Esophagus muscularis mucosa (tissue), 4 donors: ENCODE measurements around the gene PDE4DIP.
"Not testable (repeated sequence)": the region's sequence is repeated elsewhere in the genome, so short reads cannot be mapped to it uniquely, and the experiment has no call there.

ENCODE experiments used
- EP300 ChIP-seq: sonication (generic); formaldehyde crosslinking; IDR thresholded peaks from one replicate; pipeline ENCODE4 v1.6.1; 2017; ENCODE audit warnings: antibody characterized with exemption
- POLR2A ChIP-seq: fragments of 450-650 bp; IDR thresholded peaks from one replicate; pipeline ENCODE4 v1.6.1; 2017; ENCODE audit warnings: antibody characterized with exemption, moderate library complexity, mild to moderate bottlenecking, low read depth
- POLR2AphosphoS5 ChIP-seq, 2 donors: sonication (generic); formaldehyde crosslinking; IDR thresholded peaks; one replicate each; pipeline ENCODE4 v1.6.1; 2017; ENCODE audit warnings: antibody characterized with exemption in 2 of 2
- TF ChIP-seq, protein P1 (sequence below), 3 experiments: fragments of 200-600 bp in 2 of 3; fragments of 450-650 bp in 1 of 3; sonication (generic) in 2 of 3; IDR thresholded peaks; one replicate each; pipeline ENCODE4 v1.5.1; 2017 to 2019; ENCODE audit warnings: antibody characterized with exemption in 3 of 3, mild to moderate bottlenecking in 2 of 3, moderate library complexity in 1 of 3

DNA sequence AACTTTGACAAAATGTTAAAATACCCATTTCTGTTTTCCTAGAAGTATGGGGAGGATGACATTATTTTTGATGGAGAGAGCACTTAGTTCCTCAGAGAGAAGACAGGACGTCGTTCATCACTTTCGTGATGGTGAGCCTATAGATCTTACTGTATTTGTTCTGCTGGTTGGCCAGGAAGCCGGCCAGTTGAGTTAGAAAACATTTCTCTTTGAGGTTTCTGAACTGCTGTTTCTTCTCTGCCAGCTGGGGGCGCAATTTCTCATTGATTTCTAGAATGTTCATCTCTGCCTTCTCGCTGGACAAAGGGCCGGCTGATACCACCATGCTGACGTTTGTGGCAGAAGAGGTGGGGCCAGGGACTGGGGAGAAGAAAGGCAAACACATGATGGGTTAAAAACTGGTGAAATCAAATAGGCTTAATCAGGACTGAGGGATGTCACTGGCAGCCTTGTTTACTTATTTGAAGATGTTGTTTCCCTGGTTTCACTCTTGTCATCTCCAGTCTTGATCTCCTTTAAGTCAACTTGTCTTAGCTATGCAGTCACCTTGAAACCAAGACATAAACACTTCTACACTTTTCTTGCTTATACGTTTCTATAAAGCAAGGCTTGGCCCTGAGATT lies 231.4 kb downstream of the PDE4DIP start:
- TF ChIP-seq, protein P1, sequence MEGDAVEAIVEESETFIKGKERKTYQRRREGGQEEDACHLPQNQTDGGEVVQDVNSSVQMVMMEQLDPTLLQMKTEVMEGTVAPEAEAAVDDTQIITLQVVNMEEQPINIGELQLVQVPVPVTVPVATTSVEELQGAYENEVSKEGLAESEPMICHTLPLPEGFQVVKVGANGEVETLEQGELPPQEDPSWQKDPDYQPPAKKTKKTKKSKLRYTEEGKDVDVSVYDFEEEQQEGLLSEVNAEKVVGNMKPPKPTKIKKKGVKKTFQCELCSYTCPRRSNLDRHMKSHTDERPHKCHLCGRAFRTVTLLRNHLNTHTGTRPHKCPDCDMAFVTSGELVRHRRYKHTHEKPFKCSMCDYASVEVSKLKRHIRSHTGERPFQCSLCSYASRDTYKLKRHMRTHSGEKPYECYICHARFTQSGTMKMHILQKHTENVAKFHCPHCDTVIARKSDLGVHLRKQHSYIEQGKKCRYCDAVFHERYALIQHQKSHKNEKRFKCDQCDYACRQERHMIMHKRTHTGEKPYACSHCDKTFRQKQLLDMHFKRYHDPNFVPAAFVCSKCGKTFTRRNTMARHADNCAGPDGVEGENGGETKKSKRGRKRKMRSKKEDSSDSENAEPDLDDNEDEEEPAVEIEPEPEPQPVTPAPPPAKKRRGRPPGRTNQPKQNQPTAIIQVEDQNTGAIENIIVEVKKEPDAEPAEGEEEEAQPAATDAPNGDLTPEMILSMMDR (IDR thresholded peaks at IDR 0.05), result not testable (repeated sequence)
- TF ChIP-seq EP300; POLR2A; POLR2AphosphoS5 (IDR thresholded peaks at IDR 0.05): not testable (repeated sequence)
